ENCODE results near the gene PDE1C. TPM values are rescaled to one million over a fixed set of nuclear protein-coding genes. Genes with fewer than 3 reads are reported as not detected.

Gene PDE1C
- total and polyA plus RNA-seq, 2 of the 4 experiments (the other 2 are of a cell fraction) = 14.2 to 61.5 TPM

DNA sequence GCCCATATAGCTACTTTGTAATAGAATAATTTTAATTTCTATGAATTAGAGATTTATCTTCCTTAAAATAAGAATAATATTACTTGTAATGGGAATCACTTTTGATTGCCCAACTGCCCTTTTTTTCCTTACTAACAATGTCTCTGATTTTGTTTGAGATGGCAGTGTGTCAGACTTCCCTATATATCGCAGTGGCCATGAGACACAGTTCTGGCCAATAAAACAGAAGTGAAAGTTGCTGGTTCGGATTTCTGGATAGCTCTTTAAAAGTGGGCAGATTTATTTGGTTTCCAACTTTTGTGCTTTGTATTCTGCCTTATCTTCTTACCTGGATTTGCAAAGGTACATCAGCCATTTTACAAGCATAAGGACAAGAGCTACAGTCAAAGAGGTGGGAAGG is 213.0 kb downstream of the PDE1C start:
- H2AK5ac ChIP-seq (ENCODE audit: low read depth, low read length) = no peak overlapping the region
- no TSS peak for BruUV-seq (replicated peaks)
- no peak overlapping the region for H3K23ac ChIP-seq (ENCODE audit: low read depth, low read length)
- no peak overlapping the region for H2BK120ac ChIP-seq (ENCODE audit: low read depth, low read length)
- no peak overlapping the region for H2BK20ac ChIP-seq (ENCODE audit: low read depth, low read length)
- H3K9me3 ChIP-seq (ENCODE audit: control insufficient read depth, insufficient read depth, low read length) = no peaks in the 10 kb centered on the region; the same call in 1 of the 2 replicates
- H2AFZ ChIP-seq (replicated peaks; ENCODE audit: low read length, poor library complexity) = no peak overlapping the region
- TF ChIP-seq RFX5 (IDR thresholded peaks at IDR 0.05; ENCODE audit: low read depth, low read length) (no peak), CEBPB (IDR thresholded peaks at IDR 0.05; ENCODE audit: low read depth, low read length) (no peak), RCOR1 (IDR thresholded peaks at IDR 0.05; ENCODE audit: insufficient replicate concordance, low read length) (no peak), MAZ (IDR thresholded peaks at IDR 0.05; ENCODE audit: borderline replicate concordance, low read depth, low read length) (no peak), RAD21 (IDR thresholded peaks at IDR 0.05; ENCODE audit: low read length) (no peak), CHD1 (IDR thresholded peaks at IDR 0.05; ENCODE audit: low read depth, low read length) (no peak), FOS (IDR thresholded peaks at IDR 0.05; ENCODE audit: low read depth, low read length) (no peak), SMC3 (IDR thresholded peaks at IDR 0.05; ENCODE audit: low read depth, low read length) (no peak), USF2 (IDR thresholded peaks at IDR 0.05; ENCODE audit: low read depth, low read length) (no peak)
- TF ChIP-seq, protein P1, sequence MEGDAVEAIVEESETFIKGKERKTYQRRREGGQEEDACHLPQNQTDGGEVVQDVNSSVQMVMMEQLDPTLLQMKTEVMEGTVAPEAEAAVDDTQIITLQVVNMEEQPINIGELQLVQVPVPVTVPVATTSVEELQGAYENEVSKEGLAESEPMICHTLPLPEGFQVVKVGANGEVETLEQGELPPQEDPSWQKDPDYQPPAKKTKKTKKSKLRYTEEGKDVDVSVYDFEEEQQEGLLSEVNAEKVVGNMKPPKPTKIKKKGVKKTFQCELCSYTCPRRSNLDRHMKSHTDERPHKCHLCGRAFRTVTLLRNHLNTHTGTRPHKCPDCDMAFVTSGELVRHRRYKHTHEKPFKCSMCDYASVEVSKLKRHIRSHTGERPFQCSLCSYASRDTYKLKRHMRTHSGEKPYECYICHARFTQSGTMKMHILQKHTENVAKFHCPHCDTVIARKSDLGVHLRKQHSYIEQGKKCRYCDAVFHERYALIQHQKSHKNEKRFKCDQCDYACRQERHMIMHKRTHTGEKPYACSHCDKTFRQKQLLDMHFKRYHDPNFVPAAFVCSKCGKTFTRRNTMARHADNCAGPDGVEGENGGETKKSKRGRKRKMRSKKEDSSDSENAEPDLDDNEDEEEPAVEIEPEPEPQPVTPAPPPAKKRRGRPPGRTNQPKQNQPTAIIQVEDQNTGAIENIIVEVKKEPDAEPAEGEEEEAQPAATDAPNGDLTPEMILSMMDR (conservative IDR thresholded peaks at IDR 0.05; ENCODE audit: low read depth, low read length) = no peak
- no peaks in the 10 kb centered on the region for H3K36me3 ChIP-seq (ENCODE audit: control insufficient read depth, insufficient read depth, low read length)
- H3K4me2 ChIP-seq (ENCODE audit: low read depth, low read length) = no peak overlapping the region
- H3K4me3 ChIP-seq (ENCODE audit: insufficient read depth, low read depth, low read length) = no peak overlapping the region
- no peak overlapping the region for H3K9ac ChIP-seq (ENCODE audit: low read depth, low read length)
- no peak overlapping the region for H2BK15ac ChIP-seq (ENCODE audit: low read depth, low read length)
- H3K18ac ChIP-seq (ENCODE audit: low read depth, low read length) = peak overlapping the region; percentile 26; the same call in 1 of the 2 replicates
- intact Hi-C loops (cut with micrococcal nuclease) = no loop called here
- dilution Hi-C loops (cut with HindIII; ENCODE audit: low sequenced_read_pairs, unreplicated experiment) = no loop called here
- H3K9me1 ChIP-seq (ENCODE audit: insufficient read depth, low read length) = no peaks in the 10 kb centered on the region
- no peak overlapping the region for H4K8ac ChIP-seq (ENCODE audit: low read depth in 2 of 2, low read length in 2 of 2)
- H3K4me1 ChIP-seq (ENCODE audit: control insufficient read depth, insufficient read depth, low read length) = no peaks in the 10 kb centered on the region; the same call in 1 of the 2 replicates
- H3K27me3 ChIP-seq (ENCODE audit: control insufficient read depth, insufficient read depth, low read length) = no peaks in the 10 kb centered on the region
- WGBS, 2 experiments (ENCODE audit: extremely low coverage in 2 of 2, insufficient read length in 1 of 2) = no CpG with 5 or more reads among the region's 2 CpGs
- H2BK5ac ChIP-seq (ENCODE audit: low read depth, low read length, poor library complexity, severe bottlenecking) = no peak overlapping the region
- no peak for ATAC-seq (ENCODE audit: low read depth)
- H3K27ac ChIP-seq (ENCODE audit: insufficient read depth, low read length) = no peak overlapping the region
- H2AK9ac ChIP-seq (replicated peaks; ENCODE audit: low read depth, low read length, poor library complexity) = no peak overlapping the region
- DNase-seq = no peak
- ChIA-PET POLR2A (ENCODE audit: unreplicated experiment) (no interaction called here), CTCF (interaction anchor here (0.6 kb wide), 1 partner anchor 11 kb away, joined by 3 read pairs; no protein-coding TSS in a partner anchor)
- no peak overlapping the region; the same call in 1 of the 2 replicates for H4K5ac ChIP-seq (ENCODE audit: low read depth, low read length)
- no peak overlapping the region for H3K56ac ChIP-seq (ENCODE audit: extremely low read depth, insufficient read depth, low read length)
- no peak overlapping the region for H3K4ac ChIP-seq (ENCODE audit: low read depth, low read length)
- no peaks in the 10 kb centered on the region for H4K20me1 ChIP-seq (ENCODE audit: insufficient read depth, low read length)
- H3K14ac ChIP-seq (replicated peaks; ENCODE audit: low read depth, low read length) = no peak overlapping the region
- no peaks in the 10 kb centered on the region; a peak in 1 of 4 replicates for H3K79me1 ChIP-seq (ENCODE audit: low read depth in 1 of 2, low read length in 2 of 2)
- no peak overlapping the region for H4K91ac ChIP-seq (ENCODE audit: insufficient read depth, low read depth, low read length)
- in situ Hi-C loops (cut with MboI; ENCODE audit: low sequenced_read_pairs) = no loop called here

Measured in IMR-90 (cell line).